GM23248 (cell line): ENCODE data around the gene PDXDC1. TPM values are rescaled to one million over a fixed set of nuclear protein-coding genes. Genes with fewer than 3 reads are reported as not detected.
A peak's percentile ranks its signal among the peaks of the same experiment; 100 is the strongest.
"Not testable (repeated sequence)": the region's sequence is repeated elsewhere in the genome, so short reads cannot be mapped to it uniquely, and the experiment has no call there.

Experiments
- DNase-seq: peaks from one replicate; pipeline ENCODE4 v3.0.0-alpha.2; 2015
- H2AFZ ChIP-seq: fragments of 200-600 bp; sonication (generic); 2 replicates; pipeline ENCODE4 v1.6.1; 2016; ENCODE audit warnings: antibody characterized with exemption
- H3F3A ChIP-seq: fragments of 200-600 bp; sonication (generic); 2 replicates; pipeline ENCODE4 v1.6.1; 2016; ENCODE audit warnings: mild to moderate bottlenecking, antibody characterized with exemption, mixed run types; ENCODE audit not compliant: insufficient read depth
- H3K27ac ChIP-seq: fragments of 200-600 bp; sonication (generic); 2 replicates; pipeline ENCODE4 v1.5.1; 2016; ENCODE audit warnings: mild to moderate bottlenecking
- H3K27me3 ChIP-seq: fragments of 200-600 bp; sonication (generic); replicated peaks from 2 replicates; pipeline ENCODE4 v1.6.1; 2016; ENCODE audit warnings: mild to moderate bottlenecking; ENCODE audit not compliant: insufficient read depth
- H3K36me3 ChIP-seq: fragments of 200-600 bp; sonication (generic); 2 replicates; pipeline ENCODE4 v1.6.1; 2016; ENCODE audit warnings: low read depth, mild to moderate bottlenecking
- H3K4me1 ChIP-seq: fragments of 200-600 bp; sonication (generic); 2 replicates; pipeline ENCODE4 v1.6.1; 2016; ENCODE audit warnings: mild to moderate bottlenecking; ENCODE audit not compliant: insufficient read depth
- H3K4me2 ChIP-seq: fragments of 200-600 bp; sonication (generic); one replicate; pipeline ENCODE4 v1.6.1; 2016; ENCODE audit warnings: mild to moderate bottlenecking; ENCODE audit not compliant: unreplicated experiment
- H3K4me3 ChIP-seq: fragments of 200-600 bp; sonication (generic); 2 replicates; pipeline ENCODE4 v1.5.1; 2016; ENCODE audit warnings: mild to moderate bottlenecking
- H3K79me2 ChIP-seq: fragments of 200-600 bp; sonication (generic); 2 replicates; pipeline ENCODE4 v1.6.1; 2016; ENCODE audit warnings: mild to moderate bottlenecking; ENCODE audit not compliant: insufficient read depth
- H3K9ac ChIP-seq: fragments of 200-600 bp; sonication (generic); 2 replicates; pipeline ENCODE4 v1.6.1; 2016; ENCODE audit warnings: mild to moderate bottlenecking
- H3K9me2 ChIP-seq: fragments of 200-600 bp; sonication (generic); 2 replicates; pipeline ENCODE4 v1.6.1; 2016; ENCODE audit warnings: mixed run types, mild to moderate bottlenecking, moderate library complexity; ENCODE audit not compliant: insufficient read depth
- H3K9me3 ChIP-seq: fragments of 200-600 bp; sonication (generic); one replicate; pipeline ENCODE4 v1.6.1; 2017; ENCODE audit warnings: low read depth
- H4K20me1 ChIP-seq: fragments of 200-600 bp; sonication (generic); 2 replicates; pipeline ENCODE4 v1.6.0; 2016; ENCODE audit not compliant: insufficient read depth
- EZH2 ChIP-seq: fragments of 200-600 bp; sonication (generic); IDR thresholded peaks from 2 replicates; pipeline ENCODE4 v1.6.1; 2018; ENCODE audit warnings: antibody characterized with exemption, mild to moderate bottlenecking; ENCODE audit not compliant: insufficient read depth, poor library complexity, severe bottlenecking
- EZH2phosphoT487 ChIP-seq: fragments of 200-600 bp; sonication (generic); IDR thresholded peaks from 2 replicates; pipeline ENCODE4 v1.6.1; 2018; ENCODE audit warnings: antibody characterized with exemption, moderate library complexity, mild to moderate bottlenecking, low read depth; ENCODE audit not compliant: insufficient read depth
- WGBS, 2 experiments: methylation state at CpG; one replicate each; pipeline ENCODE4 v1.1.6; 2015 to 2017; ENCODE audit warnings: low lambda C conversion rate in 2 of 2, low coverage in 1 of 2; ENCODE audit errors: missing lambda C conversion rate in 2 of 2; 5-methylcytosine and 5-hydroxymethylcytosine counted together
- in situ Hi-C: fragments of 300-500 bp; cut with MboI; formaldehyde crosslinking; loops from 2 replicates; pipeline ENCODE4 v1.15.0; 2020
- polyA plus RNA-seq: library from polyadenylated mRNA; unstranded; fragments of >200 nt; fragmentation: Nextera tagmentation; extraction: Ambion mirVana; gene quantifications from 2 replicates; pipeline ENCODE4 v1.2.1, GENCODE V29; 2016
- total RNA-seq: library from RNA; depleted of rRNA; stranded (reverse); fragments of >200 nt; shearing (Covaris generic); gene quantifications from 2 replicates; pipeline ENCODE4 v1.2.3, GENCODE V29; 2014

Gene PDXDC1
- total and polyA plus RNA-seq, 2 experiments from 2014 or later = 61.1 to 63.9 TPM

DNA sequence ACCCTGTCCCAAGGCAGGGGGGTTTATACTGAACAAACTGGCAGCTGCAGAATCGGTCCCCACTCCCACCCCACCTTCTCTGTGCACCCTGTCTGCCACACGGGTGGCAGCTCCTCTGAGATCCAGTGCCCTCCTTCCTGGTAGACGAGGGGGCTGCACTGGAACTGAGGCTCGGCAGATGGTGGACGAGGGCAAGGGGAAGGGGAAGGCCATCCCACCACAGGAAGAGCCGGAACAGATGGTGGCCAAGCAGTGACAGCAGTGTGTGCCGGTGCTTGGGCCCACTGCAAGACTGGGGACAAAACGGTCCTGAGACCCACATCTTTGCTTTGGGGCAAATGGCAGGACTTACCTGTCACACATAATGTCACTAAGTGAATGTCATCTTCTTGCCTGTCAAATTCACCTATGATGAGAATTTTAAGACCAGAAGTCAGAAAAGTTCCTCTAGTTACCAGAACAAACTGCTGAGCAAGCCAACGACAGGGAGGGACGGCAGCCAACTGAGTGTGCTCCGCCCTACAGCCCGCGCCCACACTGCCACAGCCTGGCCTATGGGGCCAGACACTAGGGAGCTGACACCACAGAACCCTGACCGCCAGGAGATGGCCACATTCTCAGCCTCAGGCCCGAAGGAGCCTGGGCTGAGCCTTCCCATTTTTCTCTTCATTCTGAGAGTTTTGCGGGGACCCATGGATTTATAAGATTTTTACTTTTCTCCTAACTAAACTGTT is 66.6 kb downstream of the PDXDC1 start:
- peak; percentile 94 for DNase-seq
- in situ Hi-C loops = no loop called here
- H2AFZ ChIP-seq = no peak overlapping the region
- H3K4me3 ChIP-seq = no peak overlapping the region
- peak overlapping the region; percentile 50 for H3K27ac ChIP-seq
- no peaks in the 10 kb centered on the region for H3K9me3 ChIP-seq
- no peaks in the 10 kb centered on the region for H3K27me3 ChIP-seq
- 40 to 42% methylated on average over 16 of the region's 16 CpGs for WGBS, 2 experiments
- H3K4me1 ChIP-seq = peaks cover 11% of the 10 kb centered on the region
- TF ChIP-seq EZH2 (no peak), EZH2phosphoT487 (no peak)
- H3K9me2 ChIP-seq = no peaks in the 10 kb centered on the region
- H4K20me1 ChIP-seq = no peaks in the 10 kb centered on the region
- H3K36me3 ChIP-seq = peaks cover 39% of the 10 kb centered on the region
- H3F3A ChIP-seq = peaks cover 15% of the 10 kb centered on the region; the same call in 1 of the 2 replicates
- no peak overlapping the region for H3K4me2 ChIP-seq
- peak overlapping the region; percentile 51 for H3K9ac ChIP-seq
- peaks cover 28% of the 10 kb centered on the region for H3K79me2 ChIP-seq

DNA sequence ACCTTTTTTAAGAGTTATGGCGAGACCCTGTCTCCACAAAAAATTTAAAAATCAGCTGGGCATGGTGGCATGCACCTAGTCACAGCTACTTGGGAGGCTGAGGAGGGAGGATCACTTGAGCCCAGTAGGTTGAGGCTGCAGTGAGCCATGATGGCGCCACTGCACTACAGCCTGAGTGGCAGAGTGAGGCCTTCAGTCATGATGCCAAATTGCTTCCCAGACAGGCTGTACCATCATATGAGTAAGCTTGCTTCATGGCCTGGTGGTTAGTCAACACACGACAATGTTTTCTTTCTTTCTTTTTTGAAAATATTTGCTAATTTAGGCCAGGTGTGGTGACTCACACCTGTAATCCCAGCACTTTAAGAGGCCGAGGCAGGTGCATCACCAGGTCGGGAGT is 68.5 kb downstream of the PDXDC1 start:
- no peak overlapping the region for H3K27ac ChIP-seq
- H3K4me2 ChIP-seq = no peak overlapping the region
- H3K4me3 ChIP-seq = no peak overlapping the region
- no peak overlapping the region for H2AFZ ChIP-seq
- TF ChIP-seq EZH2 (no peak), EZH2phosphoT487 (no peak)
- H3F3A ChIP-seq = peaks cover 3% of the 10 kb centered on the region; the same call in 1 of the 2 replicates
- no peaks in the 10 kb centered on the region for H3K9me2 ChIP-seq
- peaks cover 47% of the 10 kb centered on the region for H3K79me2 ChIP-seq
- no peaks in the 10 kb centered on the region for H3K27me3 ChIP-seq
- H3K4me1 ChIP-seq = peaks cover 11% of the 10 kb centered on the region
- peak; percentile 52 for DNase-seq
- WGBS, 2 experiments = 81 to 83% methylated on average over 5 of the region's 5 CpGs
- in situ Hi-C loops = no loop called here
- no peaks in the 10 kb centered on the region for H4K20me1 ChIP-seq
- H3K36me3 ChIP-seq = peaks cover 20% of the 10 kb centered on the region
- no peaks in the 10 kb centered on the region for H3K9me3 ChIP-seq
- H3K9ac ChIP-seq = no peak overlapping the region

DNA sequence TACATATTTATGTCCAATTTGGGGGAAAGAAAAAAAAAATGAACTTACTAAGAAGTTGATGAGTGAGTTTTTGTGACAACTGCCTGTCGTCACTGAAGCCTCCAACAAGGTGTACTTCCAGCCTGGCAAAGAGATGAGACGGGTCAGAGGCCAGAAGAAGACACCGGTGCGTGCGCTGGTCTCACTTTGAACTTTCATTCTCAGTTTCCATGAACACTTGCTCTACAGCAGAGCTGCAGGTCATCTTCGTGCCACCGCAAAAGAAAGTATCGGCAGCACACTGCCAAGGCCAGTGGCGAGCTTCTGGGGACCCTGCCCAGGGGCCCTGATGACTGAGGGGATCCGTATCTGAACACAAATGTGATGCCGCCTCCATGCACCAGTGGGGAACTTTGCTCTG is 69.5 kb downstream of the PDXDC1 start:
- no peak overlapping the region for H3K9ac ChIP-seq
- 84 to 87% methylated on average over 11 of the region's 11 CpGs for WGBS, 2 experiments
- peaks cover 12% of the 10 kb centered on the region; the same call in 1 of the 2 replicates for H3K36me3 ChIP-seq
- no peak overlapping the region for H2AFZ ChIP-seq
- no peaks in the 10 kb centered on the region for H3K27me3 ChIP-seq
- H3K27ac ChIP-seq = no peak overlapping the region
- no peak for DNase-seq
- no peaks in the 10 kb centered on the region for H3K9me3 ChIP-seq
- peaks cover 3% of the 10 kb centered on the region; the same call in 1 of the 2 replicates for H3F3A ChIP-seq
- no peak overlapping the region for H3K4me2 ChIP-seq
- H3K79me2 ChIP-seq = peaks cover 57% of the 10 kb centered on the region
- TF ChIP-seq EZH2phosphoT487 (no peak), EZH2 (no peak)
- peaks cover 11% of the 10 kb centered on the region for H3K4me1 ChIP-seq
- H4K20me1 ChIP-seq = no peaks in the 10 kb centered on the region
- no peak overlapping the region for H3K4me3 ChIP-seq
- H3K9me2 ChIP-seq = no peaks in the 10 kb centered on the region
- in situ Hi-C loops = no loop called here

DNA sequence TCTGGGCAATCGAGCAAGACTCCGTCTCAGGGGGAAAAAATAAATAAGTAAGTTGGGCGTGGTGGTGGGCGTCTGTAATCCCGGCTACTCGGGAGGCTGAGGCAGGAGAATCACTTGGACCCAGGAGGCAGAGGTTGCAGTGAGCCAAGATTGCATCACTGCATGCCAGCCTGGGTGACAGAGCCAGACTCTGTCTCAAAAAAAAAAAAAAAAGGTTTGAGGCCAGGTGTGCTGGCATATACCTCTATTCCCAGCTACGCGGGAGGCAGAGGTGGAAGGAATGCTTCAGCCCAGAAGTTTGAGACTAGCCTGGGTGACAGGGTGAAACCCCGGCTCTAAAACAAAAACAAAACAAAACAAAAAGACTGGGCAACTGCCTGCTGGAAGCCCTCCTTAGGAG is 70.4 kb downstream of the PDXDC1 start:
- Histone ChIP-seq H3K79me2 (peaks cover 67% of the 10 kb centered on the region), H3K4me1 (peaks cover 11% of the 10 kb centered on the region)
- DNase-seq, H3K36me3 ChIP-seq, H3K27ac ChIP-seq, H3K9me3 ChIP-seq, H3K4me2 ChIP-seq, H3K9ac ChIP-seq, H3F3A ChIP-seq, H3K9me2 ChIP-seq, H2AFZ ChIP-seq, H3K27me3 ChIP-seq, H4K20me1 ChIP-seq, in situ Hi-C loops, H3K4me3 ChIP-seq: not testable (repeated sequence)
- WGBS, 2 experiments = 66 to 75% methylated on average over 9 of the region's 9 CpGs
